CD4-positive, alpha-beta T cell treated with Interleukin-6 for 4 hours (primary cell): ENCODE results near the gene NRGN.

ENCODE experiments used
- DNase-seq: peaks from one replicate; pipeline ENCODE4 v3.0.0-alpha.2; 2020; ENCODE audit warnings: mixed read lengths

NRGN gene

DNA sequence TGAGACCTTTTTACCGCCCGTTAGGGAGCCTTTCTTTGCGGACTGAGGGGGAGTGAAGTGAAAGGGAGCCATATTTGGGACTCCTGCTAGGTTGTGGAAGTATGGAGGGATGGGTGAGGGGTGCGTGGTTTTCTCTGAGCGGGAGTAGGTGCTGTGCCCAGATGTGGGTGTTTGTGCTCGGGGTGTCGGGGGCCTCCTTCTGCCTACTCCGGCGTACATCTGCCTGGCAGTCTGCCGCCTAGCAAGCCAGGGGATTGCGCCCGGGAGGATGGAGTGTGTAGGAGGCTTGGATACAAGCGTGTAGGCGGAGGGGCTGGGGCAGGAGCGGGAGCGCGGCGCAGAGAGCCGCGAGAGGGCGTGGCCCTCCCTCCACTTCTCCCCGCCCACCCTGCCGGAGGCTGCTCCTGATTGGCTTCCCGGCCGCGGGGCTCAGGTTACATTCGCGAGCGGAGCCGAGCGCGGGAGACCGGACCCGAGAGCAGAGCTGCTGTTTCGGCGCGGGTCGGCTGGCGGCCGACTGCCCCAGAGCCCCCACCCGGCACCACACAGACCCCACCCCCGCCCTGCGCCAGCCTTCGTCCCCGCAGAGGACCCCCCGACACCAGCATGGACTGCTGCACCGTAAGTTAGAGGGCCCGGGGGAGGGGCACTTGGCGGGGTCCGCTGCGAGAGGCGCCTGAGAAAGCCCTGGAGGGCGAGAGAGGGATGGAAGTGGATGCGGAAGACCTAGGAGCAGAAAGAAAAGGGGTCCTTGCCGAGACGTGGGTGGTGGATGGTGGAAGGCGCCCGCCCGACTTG, at the start of gene NRGN:
Gene NRGN, plus strand, starts transcription at position 464 of the 798 bp plus-strand sequence. Its CDS starts 143 bp downstream, at position 607.
- DNase-seq, result peak; percentile 90

- DNase-seq, result no peak
Observed at GRCh38 chr11:124693142-124693541, 46.6 kb upstream of the NRGN start.

GRCh38 chr11:124699547-124699946, 40.2 kb upstream of the NRGN start:
- no peak for DNase-seq

- DNase-seq, result no peak
Observed at GRCh38 chr11:124700028-124700427, 39.7 kb upstream of the NRGN start.

- no peak for DNase-seq
Observed at GRCh38 chr11:124707829-124708228, 31.9 kb upstream of the NRGN start.

DNA sequence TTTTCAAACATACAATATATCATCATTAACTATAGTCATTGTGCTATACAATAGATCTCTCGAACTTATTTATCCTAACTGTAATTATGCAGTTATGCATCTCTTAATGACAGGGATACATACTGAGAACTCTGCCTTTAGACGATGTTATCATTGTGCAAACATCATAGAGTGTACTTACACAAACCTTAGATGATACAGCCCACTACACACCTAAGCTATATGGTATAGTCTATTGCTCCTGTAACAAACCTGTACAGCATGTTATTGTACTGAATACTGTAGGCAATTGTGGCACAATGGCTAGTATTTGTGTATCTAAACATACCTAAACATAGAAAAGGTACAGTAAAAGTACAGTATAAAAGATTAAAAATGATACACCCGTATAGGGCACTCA, 27.4 kb upstream of the NRGN start:
- DNase-seq, result no peak

DNA sequence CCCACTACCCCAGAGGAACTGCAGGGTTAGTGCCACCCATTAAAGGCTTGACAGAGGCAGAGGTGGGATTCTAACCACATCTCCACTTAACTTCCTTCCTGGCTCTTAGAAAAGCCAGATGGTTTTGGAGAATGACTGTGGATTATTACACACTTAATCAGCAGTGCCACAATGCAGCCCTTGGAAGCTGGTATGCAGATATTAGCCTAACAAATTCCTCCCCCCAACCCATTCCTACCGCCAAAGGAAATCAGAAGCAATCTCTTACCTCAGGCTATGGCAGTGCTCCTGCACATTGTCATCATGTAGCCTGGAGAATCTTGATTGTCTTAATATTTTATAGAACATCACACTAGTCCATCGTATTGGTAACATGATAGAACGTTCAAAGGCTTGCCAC, 23.2 kb upstream of the NRGN start:
- DNase-seq, result no peak

GRCh38 chr11:124717421-124717785, 22.3 kb upstream of the NRGN start:
- no peak for DNase-seq

- peak; percentile 37 for DNase-seq
Observed at GRCh38 chr11:124717786-124718651, 21.7 kb upstream of the NRGN start.

DNA sequence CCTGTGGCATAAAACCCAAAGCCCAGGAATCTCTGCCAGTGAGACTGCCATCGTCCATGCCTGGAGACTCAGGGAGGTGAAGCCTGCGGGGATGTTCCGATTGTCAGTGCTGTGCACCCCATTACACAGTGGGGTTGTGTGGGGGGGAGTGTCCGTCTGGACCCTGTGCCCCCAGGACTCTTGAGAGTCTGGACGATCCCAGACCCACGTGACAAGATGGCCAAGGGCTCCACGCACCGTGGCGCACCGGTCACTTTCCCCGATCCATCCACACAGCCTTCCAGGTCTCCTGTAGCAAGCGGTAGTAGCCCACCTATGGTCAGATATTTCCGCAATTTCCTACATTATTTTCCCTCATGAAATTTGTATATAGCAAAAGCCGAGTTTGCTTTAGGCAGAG, 20.9 kb upstream of the NRGN start:
- no peak for DNase-seq

- no peak for DNase-seq
Observed at GRCh38 chr11:124719534-124719933, 20.2 kb upstream of the NRGN start.

DNA sequence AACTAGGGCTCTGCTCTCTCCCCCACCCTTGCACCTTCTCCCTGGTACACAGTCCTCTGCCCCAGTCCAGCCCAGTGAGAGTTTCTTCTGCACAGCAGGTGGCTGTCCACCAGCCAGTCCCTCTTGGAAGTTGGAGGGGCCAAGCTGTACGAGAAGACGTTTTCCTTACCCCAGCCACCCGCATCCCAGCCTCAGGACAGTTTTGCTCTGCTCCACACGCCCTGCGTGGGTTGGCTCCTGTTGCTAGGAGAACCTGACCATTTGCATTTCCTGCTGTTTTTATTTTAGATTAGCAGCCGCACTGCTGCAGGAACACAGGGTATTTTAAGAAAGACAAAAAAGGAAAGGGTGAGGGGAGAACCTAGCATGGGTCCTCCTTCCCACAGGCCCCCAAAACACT, 17.6 kb upstream of the NRGN start:
- no peak for DNase-seq

DNA sequence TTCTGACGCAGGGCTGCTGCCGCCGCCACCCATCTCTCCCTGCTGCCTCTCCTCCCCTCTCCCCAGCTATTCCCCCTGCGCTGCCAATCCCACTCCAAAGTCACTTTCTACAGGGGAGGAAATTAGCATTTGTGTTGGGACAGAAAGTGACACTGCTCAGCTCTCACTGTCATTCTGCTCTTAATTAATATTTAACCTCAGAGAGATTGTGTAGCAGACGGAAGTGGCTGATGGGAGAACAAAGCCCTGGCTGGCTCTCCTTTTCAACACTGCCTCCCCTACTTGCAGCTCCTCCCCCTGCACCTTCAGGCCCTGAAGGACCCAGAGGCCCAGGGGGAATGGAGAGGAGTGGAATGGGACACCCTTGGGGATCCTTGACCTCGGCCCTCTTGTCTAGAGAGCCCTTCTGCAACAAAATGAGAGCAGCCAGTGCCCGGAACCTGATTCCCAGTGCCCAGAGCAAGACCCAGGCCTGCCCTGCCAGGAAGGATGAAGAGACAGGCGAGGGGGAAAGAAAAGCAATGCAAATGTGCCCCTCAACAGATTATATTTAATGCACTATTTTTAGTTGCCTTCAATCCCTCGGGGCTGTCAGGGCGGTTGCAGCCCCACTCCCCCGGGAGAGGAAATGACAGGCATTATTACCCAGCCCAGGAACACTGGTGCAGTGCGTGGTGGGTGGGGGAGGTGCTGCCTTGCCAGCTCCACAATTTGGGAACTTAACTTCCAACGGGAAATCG, 14.6 kb upstream of the NRGN start:
- no peak for DNase-seq

GRCh38 chr11:124725719-124726105, 14.0 kb upstream of the NRGN start:
- DNase-seq, result no peak

- no peak for DNase-seq
Observed at GRCh38 chr11:124727474-124727873, 12.3 kb upstream of the NRGN start.

DNA sequence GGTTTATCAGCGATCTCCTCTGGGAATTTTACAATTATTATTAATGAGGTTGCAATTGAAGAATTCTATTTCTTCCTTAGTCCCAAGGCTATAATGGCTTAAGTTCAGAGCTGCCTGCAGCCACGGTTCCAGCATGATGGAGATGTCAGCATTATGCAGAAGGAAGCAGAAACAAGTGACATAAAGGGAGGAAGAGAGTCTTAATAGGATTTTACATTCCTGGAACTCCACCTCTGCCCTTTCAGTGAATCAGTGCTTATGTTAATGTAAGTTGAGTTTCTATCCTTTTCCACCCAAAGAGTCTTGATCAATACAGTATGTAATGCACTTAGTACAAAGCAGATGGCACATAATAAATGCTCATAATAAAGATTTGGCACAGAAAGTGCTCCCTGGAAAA, 11.6 kb upstream of the NRGN start:
- DNase-seq, result no peak

- DNase-seq, result no peak
Observed at GRCh38 chr11:124729571-124729970, 10.2 kb upstream of the NRGN start.

DNA sequence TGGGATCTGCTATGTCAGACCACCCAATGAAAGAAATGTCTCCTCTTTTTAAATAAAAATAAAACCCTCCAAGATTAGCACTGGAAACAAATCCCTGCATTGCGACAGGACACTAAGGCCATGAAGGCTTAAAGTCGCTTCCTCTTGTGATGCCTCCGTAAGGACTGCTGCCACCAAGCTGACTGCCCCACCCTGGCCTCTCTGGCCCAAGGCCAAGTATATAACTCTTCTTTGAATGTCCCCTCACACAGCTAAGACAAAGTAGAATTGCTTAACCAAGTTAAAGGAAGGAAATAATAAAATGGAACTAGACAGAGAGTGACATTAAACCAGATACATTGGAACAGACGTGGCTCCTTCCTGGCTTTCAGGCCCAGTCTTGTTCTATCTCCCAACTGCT, 7.5 kb upstream of the NRGN start:
- DNase-seq, result no peak

DNA sequence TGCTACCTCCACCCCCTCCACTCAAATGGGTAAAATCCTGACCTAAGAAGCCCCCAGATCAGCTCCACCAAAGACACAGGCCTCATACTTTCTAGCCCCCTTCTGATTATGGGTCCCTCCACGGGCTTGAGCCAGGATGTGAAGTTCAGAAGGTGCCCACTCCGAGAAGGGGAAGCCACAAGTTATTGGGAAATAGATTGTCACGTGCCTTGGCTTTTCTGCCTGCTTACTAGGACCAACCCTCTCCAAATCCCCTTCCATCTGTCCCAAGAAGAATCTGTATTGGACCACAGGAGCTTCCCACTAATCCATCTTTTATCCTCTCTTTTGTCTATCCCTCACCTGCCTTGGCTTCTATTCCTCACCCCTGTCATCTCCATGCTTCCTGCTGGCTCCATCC, 3.0 kb upstream of the NRGN start:
- no peak for DNase-seq

- DNase-seq, result no peak
Observed at GRCh38 chr11:124737638-124738305, 2.0 kb upstream of the NRGN start.

- DNase-seq, result no peak
Observed at GRCh38 chr11:124738713-124739478, 846 bp upstream of the NRGN start.

- peak; percentile 65 for DNase-seq
Observed at GRCh38 chr11:124740277-124740882, 638 bp downstream of the NRGN start.
